Endodermal cell (in vitro differentiated cells): ENCODE data around the gene SAMD14. TPM values are rescaled to one million over a fixed set of nuclear protein-coding genes. Genes with fewer than 3 reads are reported as not detected.

ENCODE experiments used
- DNase-seq: peaks from one replicate; pipeline ENCODE4 v3.0.0-alpha.2; 2017
- H3K27ac ChIP-seq: 2 replicates; pipeline ENCODE4 v1.5.1; 2013; ENCODE audit warnings: mild to moderate bottlenecking, low read depth, low read length, moderate library complexity
- H3K27me3 ChIP-seq: 2 replicates; pipeline ENCODE4 v1.6.1; 2013; ENCODE audit warnings: mild to moderate bottlenecking, low read length, moderate library complexity; ENCODE audit not compliant: insufficient read depth, control insufficient read depth, poor library complexity, severe bottlenecking
- H3K36me3 ChIP-seq: 2 replicates; pipeline ENCODE4 v1.7.0; 2013; ENCODE audit warnings: mild to moderate bottlenecking, low read length, moderate library complexity; ENCODE audit not compliant: control insufficient read depth, insufficient read depth
- H3K4me1 ChIP-seq: one replicate; pipeline ENCODE4 v1.7.0; 2013; ENCODE audit warnings: low read length; ENCODE audit not compliant: control insufficient read depth, insufficient read depth
- H3K4me3 ChIP-seq: 2 replicates; pipeline ENCODE4 v1.5.1; 2013; ENCODE audit warnings: mild to moderate bottlenecking, low read length, moderate library complexity
- H3K9ac ChIP-seq: 2 replicates; pipeline ENCODE4 v1.6.1; 2013; ENCODE audit warnings: mild to moderate bottlenecking, low read length, moderate library complexity; ENCODE audit not compliant: poor library complexity, severe bottlenecking; ENCODE audit errors: extremely low read depth
- H3K9me3 ChIP-seq: 2 replicates; pipeline ENCODE4 v1.6.1; 2013; ENCODE audit warnings: mild to moderate bottlenecking, low read length, moderate library complexity; ENCODE audit not compliant: control insufficient read depth
- H3K27ac Mint-ChIP-seq: 2 replicates; pipeline ENCODE4 v1.8.0; 2020; ENCODE audit warnings: mixed read lengths
- H3K27me3 Mint-ChIP-seq: 2 replicates; pipeline ENCODE4 v1.8.0; 2021; ENCODE audit warnings: mild to moderate bottlenecking, mixed read lengths; ENCODE audit not compliant: insufficient read depth
- H3K36me3 Mint-ChIP-seq: 2 replicates; pipeline ENCODE4 v1.8.0; 2020; ENCODE audit warnings: low read depth, mixed read lengths
- H3K4me1 Mint-ChIP-seq: 2 replicates; pipeline ENCODE4 v1.8.0; 2020; ENCODE audit warnings: mixed read lengths
- H3K4me3 Mint-ChIP-seq: 2 replicates; pipeline ENCODE4 v1.8.0; 2020; ENCODE audit warnings: mild to moderate bottlenecking, moderate library complexity, mixed read lengths
- H3K9me3 Mint-ChIP-seq: 2 replicates; pipeline ENCODE4 v1.8.0; 2020; ENCODE audit warnings: mild to moderate bottlenecking, mixed read lengths
- WGBS, 2 experiments: methylation state at CpG; one replicate each; pipeline versions ENCODE4 v1.1.5 to v1.1.7; 2013; ENCODE audit warnings: missing lambda C conversion rate in 2 of 2, mixed read lengths in 1 of 2; ENCODE audit not compliant: insufficient coverage in 1 of 2, insufficient read length in 1 of 2; 5-methylcytosine and 5-hydroxymethylcytosine counted together
- total RNA-seq, 2 donors: library from RNA; stranded (reverse); fragmentation: NEBNext Ultra II Directional in 1 of 2; extraction: Animal tissue kit (Norgen Biotek cat#: 25700) in 1 of 2; gene quantifications; 2 replicates in 1 of 2; 3 replicates in 1 of 2; pipeline ENCODE4 v1.2.1, GENCODE V29; 2021
- TF ChIP-seq, protein P1 (sequence below): fragments of 200-600 bp; sonication (generic); conservative IDR thresholded peaks from 2 replicates; pipeline ENCODE4 v1.5.0; 2021; ENCODE audit warnings: antibody characterized with exemption, mild to moderate bottlenecking

The SAMD14 gene
- total RNA-seq, 2 donors from 2014 or later, result 9.5 to 23.2 TPM

DNA sequence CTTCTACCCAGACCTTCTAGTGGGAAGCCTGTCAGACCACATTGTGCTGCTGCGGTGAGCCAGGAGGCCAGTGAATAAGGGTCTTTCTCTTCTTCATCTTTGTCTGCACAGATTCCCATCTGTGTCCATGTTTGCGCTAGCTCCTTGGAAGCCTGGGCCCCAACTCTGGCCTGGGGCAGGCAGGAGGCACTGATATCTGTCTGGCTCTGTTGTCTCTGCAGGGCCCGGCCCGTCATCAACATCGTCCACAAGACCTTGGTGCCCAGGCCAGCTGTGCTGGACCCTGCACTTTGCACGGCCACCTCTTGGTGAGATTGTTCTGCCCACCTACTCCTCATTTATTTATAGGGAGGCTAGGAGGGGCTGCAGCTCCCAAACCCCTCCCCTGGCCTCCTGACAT lies 55.7 kb downstream of the SAMD14 start:
- peaks cover 4% of the 10 kb centered on the region for H3K9me3 Mint-ChIP-seq

DNA sequence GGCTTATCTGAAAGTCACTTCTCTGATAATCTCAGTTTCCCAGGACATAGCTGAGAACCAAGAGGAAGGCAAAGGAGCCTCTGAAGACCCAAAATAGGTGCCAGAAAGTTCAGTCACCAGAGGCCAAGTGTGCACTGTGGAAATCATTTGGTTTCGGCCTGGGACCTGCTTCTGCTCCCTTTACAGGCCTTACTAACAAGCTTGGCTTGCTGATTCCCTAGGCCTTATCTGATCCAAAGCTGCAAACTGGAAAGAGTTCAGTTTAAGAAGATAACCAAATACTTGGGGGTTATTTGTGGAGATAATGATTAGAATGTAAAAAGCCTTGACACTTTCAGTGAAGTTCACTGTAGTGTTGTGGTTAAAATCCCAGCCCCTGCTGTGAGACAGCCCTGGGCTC lies 57.0 kb downstream of the SAMD14 start:
- Histone ChIP-seq H3K9ac (no peak overlapping the region), H3K27ac (no peak overlapping the region), H3K27me3 (peaks cover 83% of the 10 kb centered on the region), H3K36me3 (peaks cover 6% of the 10 kb centered on the region), H3K4me3 (no peak overlapping the region), H3K9me3 (peaks cover 9% of the 10 kb centered on the region), H3K4me1 (peaks cover 5% of the 10 kb centered on the region)
- peaks cover 26% of the 10 kb centered on the region for H3K36me3 Mint-ChIP-seq
- H3K9me3 Mint-ChIP-seq, result peaks cover 4% of the 10 kb centered on the region
- WGBS, 2 experiments, result 87 to 100% methylated on average over 1 of the region's 1 CpG
- H3K27ac Mint-ChIP-seq, result no peak overlapping the region
- TF ChIP-seq, protein P1, sequence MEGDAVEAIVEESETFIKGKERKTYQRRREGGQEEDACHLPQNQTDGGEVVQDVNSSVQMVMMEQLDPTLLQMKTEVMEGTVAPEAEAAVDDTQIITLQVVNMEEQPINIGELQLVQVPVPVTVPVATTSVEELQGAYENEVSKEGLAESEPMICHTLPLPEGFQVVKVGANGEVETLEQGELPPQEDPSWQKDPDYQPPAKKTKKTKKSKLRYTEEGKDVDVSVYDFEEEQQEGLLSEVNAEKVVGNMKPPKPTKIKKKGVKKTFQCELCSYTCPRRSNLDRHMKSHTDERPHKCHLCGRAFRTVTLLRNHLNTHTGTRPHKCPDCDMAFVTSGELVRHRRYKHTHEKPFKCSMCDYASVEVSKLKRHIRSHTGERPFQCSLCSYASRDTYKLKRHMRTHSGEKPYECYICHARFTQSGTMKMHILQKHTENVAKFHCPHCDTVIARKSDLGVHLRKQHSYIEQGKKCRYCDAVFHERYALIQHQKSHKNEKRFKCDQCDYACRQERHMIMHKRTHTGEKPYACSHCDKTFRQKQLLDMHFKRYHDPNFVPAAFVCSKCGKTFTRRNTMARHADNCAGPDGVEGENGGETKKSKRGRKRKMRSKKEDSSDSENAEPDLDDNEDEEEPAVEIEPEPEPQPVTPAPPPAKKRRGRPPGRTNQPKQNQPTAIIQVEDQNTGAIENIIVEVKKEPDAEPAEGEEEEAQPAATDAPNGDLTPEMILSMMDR, result no peak
- peaks cover 94% of the 10 kb centered on the region for H3K27me3 Mint-ChIP-seq
- H3K4me1 Mint-ChIP-seq, result peaks cover 6% of the 10 kb centered on the region
- DNase-seq, result no peak
- H3K4me3 Mint-ChIP-seq, result no peak overlapping the region

More for the DNA sequence above, 55.7 kb downstream of the SAMD14 start:
- Histone ChIP-seq H3K36me3 (peaks cover 3% of the 10 kb centered on the region), H3K4me1 (peaks cover 5% of the 10 kb centered on the region), H3K9ac (no peak overlapping the region), H3K27me3 (peaks cover 82% of the 10 kb centered on the region), H3K9me3 (peaks cover 9% of the 10 kb centered on the region), H3K27ac (no peak overlapping the region), H3K4me3 (no peak overlapping the region)
- no peak overlapping the region for H3K4me3 Mint-ChIP-seq
- TF ChIP-seq, protein P1, result no peak
- no peak for DNase-seq
- peaks cover 93% of the 10 kb centered on the region for H3K27me3 Mint-ChIP-seq
- peaks cover 6% of the 10 kb centered on the region for H3K4me1 Mint-ChIP-seq
- WGBS, 2 experiments, result 91 to 100% methylated on average over 2 to 6 of the region's 6 CpGs
- no peak overlapping the region for H3K27ac Mint-ChIP-seq
- H3K36me3 Mint-ChIP-seq, result peaks cover 29% of the 10 kb centered on the region

DNA sequence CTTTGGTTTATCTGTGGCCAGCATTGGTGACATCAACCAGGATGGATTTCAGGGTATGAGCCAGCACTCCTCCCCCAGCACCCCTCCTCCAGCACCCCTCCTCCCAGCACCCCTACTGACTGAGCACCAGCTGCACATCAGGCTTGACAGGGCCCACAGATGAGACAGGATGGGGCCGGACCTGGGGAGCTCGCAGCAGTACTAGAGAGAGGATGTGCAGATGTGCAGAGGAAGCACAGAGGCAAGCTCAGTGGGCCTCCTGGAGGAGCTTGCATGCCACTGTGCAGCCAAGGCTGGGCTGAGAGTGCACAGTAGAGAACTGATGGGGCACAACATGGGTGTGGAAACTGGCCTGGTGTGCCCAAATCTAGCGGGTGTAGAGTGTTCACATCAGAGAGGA lies 57.8 kb downstream of the SAMD14 start:
- H3K27me3 Mint-ChIP-seq, result peaks cover 93% of the 10 kb centered on the region
- no peak overlapping the region for H3K4me3 Mint-ChIP-seq
- peaks cover 5% of the 10 kb centered on the region for H3K4me1 ChIP-seq
- H3K27me3 ChIP-seq, result peaks cover 83% of the 10 kb centered on the region
- peaks cover 4% of the 10 kb centered on the region for H3K9me3 Mint-ChIP-seq
- peaks cover 19% of the 10 kb centered on the region for H3K36me3 Mint-ChIP-seq
- WGBS, 2 experiments, result 91 to 100% methylated on average over 1 to 3 of the region's 3 CpGs
- no peak overlapping the region for H3K27ac ChIP-seq
- no peak for DNase-seq
- peaks cover 6% of the 10 kb centered on the region for H3K4me1 Mint-ChIP-seq
- no peak overlapping the region for H3K9ac ChIP-seq
- TF ChIP-seq, protein P1, result no peak
- H3K4me3 ChIP-seq, result no peak overlapping the region
- peaks cover 9% of the 10 kb centered on the region for H3K9me3 ChIP-seq
- H3K36me3 ChIP-seq, result peaks cover 6% of the 10 kb centered on the region
- H3K27ac Mint-ChIP-seq, result no peak overlapping the region
